ENCODE data around the gene TPRA1.

The TPRA1 gene

DNA sequence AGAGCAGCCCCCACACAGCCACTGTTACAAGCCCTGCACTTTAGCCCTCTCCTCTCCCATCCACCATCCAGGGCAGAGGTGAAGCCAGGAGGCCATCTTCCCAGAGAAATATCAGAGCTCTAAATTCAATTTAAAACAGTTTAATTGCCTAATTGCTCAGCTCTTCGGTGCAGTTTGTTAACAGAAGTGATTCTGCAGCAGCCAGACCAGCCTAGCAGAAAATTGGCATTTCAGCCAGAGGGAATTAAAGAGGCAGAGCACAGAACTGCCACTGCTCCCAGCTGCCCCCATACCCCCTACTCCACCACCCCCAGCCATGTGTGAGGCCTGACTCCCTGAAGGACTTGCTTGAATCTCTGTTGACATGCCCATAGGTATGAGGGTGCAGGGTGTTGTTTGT lies 38.5 kb downstream of the TPRA1 start:
- DNase-seq = no peak

DNA sequence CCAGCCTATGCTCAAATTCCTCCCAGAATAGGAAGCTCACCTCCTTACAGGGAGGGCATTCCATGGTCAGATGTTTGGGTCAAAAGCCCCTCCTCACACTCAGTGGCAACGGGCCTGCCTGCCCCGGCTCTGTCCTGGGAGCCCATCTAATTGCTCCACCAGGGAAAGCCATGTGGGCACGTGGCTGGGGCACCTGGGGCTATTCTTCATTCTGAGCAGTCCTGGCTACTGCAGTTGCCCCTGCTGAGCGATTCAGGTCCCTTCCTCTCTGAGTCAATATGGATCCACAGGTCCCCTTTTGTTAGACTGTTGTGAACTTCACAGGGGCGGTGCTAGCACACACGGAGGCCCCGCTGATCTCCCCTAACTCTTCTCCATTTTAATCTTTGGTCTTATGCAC lies 39.4 kb downstream of the TPRA1 start:
- DNase-seq = no peak

DNA sequence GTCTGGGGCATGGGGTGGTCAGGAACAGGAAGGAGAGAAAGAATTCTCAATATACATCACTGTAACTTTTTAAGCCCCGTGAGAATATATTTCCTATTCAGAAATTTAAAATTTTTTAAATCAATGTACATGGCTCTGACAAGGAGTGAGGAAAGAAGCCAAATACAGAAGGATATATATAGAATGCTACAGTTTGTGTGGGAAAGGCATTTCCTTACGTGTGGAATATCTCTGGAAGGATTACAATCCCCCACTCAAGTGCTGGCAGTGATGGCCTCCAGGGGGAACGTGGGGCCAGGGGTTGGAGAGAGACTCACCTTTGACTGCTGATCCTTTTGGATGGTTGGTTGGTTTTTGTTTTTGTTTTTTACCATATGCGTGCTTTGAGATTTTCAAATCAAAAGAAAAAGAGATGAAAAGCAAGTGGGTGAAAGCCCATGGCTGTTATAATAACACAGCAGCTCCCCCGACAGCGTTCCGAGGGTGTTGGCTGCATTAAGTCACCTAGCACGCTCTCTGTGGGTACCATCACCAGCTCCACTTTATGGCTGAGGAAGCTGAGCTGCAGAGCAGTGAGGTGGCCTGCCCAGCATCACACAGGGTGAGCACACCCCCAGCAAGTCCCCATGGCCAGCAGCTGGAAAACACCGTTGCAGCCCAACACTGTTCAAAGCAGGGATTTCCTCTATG lies 39.9 kb downstream of the TPRA1 start:
- DNase-seq = no peak

DNA sequence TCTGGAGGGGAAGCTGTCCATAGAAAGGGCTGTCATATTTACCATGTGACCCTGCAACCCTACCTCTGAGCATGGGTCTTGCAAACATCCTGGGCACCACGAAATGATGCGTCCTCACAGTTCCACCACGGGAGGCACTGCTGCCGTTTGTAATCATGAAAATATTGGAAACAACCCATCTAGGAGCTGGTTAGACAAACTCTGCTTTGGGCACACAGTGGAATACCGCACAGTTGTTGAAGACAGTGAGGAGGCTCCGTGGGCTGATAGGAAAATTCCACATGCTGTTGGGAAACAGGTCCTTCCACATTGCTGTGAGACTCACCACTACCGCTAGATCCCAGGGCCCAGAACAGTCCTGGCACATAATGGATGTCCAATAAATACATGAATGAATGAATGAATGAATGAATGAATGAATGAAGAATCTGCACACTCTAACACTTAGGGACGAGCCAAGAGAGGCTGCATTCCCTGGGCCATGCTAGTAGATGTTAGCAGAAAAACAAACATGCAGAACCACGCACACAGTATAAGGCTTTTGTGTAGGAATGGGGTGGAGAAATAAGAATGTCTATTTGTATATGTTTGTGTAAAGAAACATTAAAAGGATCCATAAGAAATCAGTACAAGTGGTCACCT lies 40.6 kb downstream of the TPRA1 start:
- DNase-seq = no peak

DNA sequence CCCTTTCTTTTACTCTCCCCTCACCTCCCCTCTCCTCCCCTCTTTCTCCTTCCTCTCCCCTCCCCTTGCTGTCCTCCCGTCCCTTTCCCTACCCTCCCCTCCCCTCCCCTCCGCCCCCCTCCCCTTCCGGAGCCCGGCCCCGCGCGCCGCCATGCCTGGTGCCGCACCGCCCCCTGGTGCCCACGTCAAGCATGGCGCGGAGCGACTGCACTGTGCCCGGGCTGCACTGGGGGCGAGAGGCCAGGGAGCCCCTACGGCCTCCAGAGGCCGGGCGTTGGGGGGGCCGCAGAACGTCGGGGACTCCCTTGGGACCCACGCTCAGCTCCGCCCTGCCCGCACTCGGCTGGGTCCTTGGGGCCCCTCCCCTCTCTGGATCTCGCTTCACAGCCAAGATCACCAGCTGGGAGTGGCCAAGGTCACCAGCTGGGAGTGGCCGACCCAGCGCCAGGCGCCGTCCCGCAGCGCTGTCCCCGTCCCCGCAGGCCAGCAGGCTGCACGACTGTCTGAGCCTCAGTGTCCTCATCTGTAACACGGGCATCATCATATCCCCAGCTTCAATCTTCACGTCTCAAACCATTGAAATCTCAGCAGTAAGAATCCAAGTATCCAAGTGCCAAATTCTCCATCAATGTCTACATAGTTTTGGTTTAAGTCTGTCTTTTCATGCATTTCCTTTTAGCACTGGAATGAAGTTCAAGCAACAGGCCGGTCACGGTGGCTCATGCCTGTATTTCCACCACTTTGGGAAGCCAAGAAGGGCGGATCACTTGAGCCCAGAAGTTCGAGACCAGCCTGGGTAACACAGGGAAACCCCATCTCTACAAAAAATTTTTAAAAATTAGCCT lies 42.5 kb downstream of the TPRA1 start:
- DNase-seq = peak; percentile 67

DNA sequence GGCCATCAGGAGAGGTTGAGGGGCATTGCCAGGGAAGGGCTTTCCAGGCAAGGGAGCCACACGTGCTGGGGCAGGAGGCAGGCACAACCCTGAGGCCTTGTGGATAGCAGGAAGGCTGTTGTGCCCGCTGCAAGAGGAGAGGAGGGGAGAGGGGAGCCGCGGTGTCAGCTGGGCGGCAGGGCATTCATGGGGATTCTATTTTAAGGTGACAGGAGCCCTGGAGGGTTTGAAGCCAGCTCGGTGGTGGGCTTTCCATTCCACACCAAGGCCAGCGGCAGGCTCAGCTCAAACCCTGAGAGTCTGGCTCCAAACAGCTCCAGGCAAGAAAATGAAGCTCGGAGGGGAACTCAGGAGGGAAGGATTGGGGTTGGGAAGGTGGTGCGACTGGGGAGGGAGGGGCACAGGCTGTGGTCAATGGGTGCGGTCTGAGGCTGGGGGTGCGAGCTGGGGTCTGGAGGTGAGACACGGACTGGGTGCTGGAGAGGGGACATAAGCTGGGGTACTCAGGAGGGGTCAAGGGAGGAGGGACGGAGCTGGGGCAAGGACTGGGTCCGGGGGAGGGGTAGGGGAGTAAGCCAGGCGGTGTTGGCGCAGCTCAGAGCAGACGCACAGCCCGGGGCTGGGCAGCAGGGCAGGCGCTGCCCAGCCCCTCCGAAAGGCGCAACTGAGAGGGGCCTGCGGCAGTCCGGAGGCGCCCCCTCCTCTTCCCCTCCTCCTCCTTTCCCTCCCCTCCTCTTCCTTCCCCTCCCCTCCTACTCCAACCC lies 43.4 kb downstream of the TPRA1 start:
- DNase-seq = no peak

GRCh38 chr3:127546554-127546953 lies 44.0 kb downstream of the TPRA1 start:
- DNase-seq = no peak

GRCh38 chr3:127545711-127546457 lies 44.6 kb downstream of the TPRA1 start:
- no peak for DNase-seq

DNA sequence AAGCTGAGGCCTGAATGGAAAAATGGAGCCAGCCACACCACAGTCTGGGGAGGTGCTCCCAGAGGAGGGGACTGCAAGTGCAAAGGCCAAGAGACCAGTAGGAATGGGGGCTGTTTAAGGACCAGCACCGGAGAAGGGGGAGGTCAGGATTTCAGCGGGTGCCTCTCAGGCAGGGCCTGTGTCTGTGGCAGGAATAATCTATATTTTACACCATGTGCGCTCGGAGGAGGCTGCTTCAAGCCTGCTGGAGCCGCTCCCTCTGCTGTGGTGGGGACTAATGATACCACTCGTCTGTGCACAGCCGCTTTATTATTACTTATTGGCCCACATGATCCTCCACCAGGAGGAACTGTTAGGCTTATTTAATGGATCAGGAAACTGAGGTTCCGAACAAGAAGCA lies 45.3 kb downstream of the TPRA1 start:
- DNase-seq = no peak

DNA sequence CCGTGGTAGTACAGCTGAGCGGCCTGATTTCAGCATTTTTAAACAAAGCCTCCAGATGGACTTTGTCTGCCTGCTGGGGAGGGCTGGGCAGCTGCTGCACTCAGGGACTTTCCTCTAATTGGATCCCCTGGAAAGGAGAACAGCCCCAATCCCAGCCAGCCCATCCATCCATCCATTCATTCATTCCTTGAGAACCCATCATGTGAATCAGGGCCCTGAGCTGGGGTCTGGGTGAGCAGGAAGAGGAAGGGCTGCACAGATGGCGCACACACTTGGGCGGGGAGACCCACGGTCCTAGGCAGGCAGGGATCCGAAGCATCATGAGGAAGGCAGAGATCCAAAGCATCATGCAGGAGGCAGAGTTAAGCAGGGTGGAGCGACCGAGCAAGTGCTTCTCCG lies 45.7 kb downstream of the TPRA1 start:
- DNase-seq = no peak

DNA sequence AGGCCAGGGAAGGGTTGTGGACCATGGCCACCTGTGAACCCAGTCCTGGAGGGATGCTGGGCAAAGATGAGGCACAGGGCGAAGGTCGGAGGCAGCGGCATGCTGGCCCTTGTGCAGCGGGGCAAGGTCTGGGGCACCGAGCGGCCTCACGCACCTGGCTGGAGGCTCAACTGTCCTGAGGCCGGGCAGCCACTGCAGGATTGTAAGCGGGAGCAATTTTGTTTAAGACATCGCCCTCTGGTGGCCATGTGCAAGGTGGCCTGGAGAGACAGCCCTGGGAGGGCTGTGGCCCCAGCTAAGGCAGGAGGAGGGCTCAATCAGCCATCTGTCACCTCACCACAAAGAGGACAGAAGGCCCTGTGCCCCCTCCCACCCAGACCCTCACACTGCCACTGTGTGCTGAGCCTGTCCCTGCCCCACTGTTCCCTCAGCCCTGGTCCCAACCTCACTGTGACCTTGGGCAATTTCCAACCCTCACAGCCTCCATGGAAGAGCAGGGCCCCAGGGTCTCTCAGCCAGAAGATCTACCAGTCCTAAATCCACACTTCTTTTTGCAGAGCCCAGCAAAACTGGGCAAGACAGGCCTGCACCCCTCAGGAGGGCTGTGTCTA lies 46.2 kb downstream of the TPRA1 start:
- DNase-seq = peak; percentile 52

- DNase-seq = no peak
Observed at GRCh38 chr3:127543441-127543840, 47.1 kb downstream of the TPRA1 start.

DNA sequence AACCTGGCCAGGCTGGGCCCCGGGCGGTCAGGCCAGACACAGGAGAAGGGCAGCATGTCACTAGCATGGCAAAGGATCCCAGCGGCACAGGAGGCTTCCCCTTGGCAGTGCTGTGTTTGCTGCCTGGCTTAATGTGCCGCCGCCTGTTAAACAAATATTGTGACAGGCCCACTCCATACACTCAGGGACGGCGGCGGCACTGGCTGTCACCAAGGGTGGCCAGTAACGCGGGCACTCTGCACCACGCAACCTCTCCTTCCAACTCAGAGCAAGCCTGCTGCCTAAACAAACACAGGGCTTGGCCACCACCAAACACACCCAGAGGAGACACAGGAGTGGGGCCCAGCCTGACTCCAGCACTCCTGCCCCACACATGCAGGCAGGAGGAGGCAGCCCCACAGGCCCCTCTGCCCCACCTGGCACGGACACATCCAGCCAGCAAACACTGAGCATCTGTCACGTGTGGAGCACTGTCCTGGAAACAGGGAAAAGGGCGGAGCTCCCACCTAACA lies 48.0 kb downstream of the TPRA1 start:
- DNase-seq = no peak

DNA sequence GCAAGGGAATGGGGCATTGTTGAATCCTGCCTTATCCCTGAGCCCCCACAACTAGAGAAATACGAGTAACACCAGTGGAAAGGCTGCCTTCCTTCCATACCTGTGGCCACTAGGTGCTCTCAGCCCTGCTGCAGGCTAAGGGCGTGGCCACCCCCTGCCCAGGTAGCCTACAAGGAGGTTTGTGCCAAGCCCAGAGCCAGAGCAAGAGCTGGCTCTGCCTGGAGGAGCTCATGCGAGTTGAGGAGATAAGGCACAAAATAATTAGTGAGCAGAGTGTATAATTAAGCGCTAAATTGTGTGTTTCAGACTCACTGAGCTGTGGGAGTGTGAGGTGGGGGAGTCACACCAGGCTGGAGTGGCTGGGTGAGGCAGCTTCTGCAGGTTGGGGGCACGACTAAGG lies 49.2 kb downstream of the TPRA1 start:
- DNase-seq = no peak

GRCh38 chr3:127539366-127540060 lies 51.0 kb downstream of the TPRA1 start:
- no peak for DNase-seq

DNA sequence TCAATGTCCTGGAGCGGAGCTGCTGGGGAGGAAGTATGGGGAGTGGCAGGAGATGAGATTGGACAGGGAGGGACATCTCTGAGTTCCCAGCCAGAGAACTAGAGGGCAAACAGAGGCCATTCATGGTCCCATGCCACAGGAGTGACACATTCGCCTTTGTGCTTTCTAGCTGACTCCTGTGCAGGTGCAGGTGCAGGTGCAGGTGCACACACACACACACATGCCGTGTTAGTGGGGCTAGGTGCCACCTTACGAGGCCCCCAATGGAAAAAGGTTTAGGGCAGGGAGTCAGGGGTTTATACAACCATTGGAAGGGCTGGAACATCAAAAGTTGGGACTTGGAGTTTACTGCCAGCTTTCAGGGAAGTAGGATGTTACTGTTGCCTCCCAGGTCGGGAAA lies 52.0 kb downstream of the TPRA1 start:
- no peak for DNase-seq

DNA sequence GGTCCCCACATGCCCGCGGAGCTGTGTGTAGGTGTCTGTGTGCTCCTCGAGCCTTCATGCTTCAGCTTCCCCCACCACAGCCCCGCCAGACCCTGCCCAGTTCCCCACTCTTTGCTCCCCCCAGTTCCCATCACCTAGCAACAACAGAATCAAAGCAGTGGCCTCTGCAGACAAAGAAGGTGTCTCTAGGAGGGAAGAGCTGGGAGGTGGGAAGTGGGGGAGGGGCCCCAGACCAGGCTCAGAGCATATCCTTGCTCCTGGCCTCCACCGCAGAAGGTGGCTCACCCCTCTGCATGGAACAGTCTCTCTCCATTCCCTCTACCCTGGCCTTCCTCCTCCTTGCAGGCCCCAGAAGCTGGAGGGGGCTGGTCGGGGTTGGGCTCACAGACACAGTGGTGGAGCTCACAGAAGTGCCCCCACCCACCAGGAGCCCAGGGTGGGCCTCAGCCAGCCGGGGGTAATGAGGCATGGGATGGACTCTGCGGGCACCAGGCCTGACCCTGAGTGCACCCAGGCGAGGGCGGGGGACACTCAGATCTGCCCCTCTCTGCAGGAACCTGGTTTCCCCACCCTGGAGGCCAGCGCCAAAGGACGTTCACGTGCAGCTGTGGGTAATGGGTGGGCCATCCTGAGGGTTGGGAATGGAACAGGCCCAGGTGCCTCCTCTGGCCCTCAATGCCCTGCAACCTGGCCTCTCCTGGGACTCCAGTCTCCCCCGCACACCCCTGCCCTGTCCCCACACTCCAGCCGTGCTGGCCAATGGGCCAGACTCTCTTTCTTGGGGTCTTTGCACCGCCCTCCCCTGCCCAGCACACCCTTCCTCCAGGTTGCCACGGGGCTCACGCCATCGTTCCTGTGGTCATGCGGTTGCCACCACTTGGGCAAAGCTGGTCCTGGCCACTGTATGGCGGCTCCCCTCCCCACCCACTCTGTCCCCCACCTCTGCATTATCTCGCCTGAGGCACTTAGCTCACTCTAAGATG lies 53.4 kb downstream of the TPRA1 start:
- no peak for DNase-seq

DNA sequence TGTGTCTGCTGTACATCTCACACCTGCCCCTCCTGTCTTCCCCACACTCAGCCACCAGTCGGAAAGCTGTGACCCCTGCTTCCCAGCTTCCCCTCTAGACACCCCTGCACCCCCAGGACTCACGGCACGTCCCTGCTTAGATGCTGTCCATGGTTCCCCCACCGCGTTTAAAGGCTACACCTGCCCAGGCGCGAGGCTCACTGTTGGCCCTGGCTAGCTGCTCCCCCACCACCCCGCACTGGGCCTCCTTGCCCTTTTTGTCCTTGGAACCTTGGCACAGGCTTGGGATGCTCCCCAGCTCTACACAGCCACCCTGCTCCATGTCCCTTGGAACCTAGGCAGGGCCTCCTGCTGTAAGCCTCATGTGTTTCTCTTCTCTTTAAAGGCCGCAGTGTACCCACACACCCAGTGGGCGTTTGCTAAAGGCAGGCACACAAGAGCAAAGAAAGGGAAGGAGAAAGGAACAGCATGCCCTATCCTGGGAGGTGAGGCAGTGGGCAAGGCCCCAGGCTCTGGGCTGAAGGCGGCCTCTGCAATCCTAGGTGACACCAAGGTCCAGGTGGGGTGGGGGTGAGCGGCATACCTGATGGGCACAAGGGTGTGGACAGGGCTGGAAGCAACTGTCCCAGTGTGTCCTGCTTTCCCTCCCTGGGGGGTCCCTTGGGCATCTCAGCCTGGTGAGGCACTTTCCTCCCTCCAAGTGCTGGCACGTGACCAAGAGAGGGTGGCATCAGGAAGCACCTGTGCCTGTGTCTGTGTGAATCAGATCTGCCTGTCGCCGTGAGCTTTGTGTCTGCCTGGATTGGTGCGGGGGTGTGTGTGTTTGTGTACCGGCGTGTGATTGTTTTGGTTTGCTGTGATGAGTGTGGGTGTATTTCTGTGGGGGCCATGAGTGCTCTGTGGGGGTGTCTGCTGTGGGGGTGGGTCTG lies 54.4 kb downstream of the TPRA1 start:
- no peak for DNase-seq

Data from CD4-positive, alpha-beta T cell treated with Interleukin-15 for 1 hour (primary cell).